MM.1S (cell line): ENCODE measurements around the gene PFDN4.

Source experiments
- DNase-seq: peaks from one replicate; pipeline ENCODE4 v3.0.0-alpha.2; 2015
- H2AFZ ChIP-seq: fragments of 300-600 bp; sonication (generic); 2 replicates; pipeline ENCODE4 v1.6.0; 2016; ENCODE audit warnings: antibody characterized with exemption, low read length
- H3F3A ChIP-seq: fragments of 300-600 bp; sonication (generic); 2 replicates; pipeline ENCODE4 v1.6.1; 2016; ENCODE audit warnings: mild to moderate bottlenecking, antibody characterized with exemption, low read length, moderate library complexity, mixed read lengths; ENCODE audit not compliant: insufficient read depth
- H3K27ac ChIP-seq: fragments of 300-600 bp; sonication (generic); 2 replicates; pipeline ENCODE4 v1.5.1; 2016; ENCODE audit warnings: mild to moderate bottlenecking, low read length
- H3K27me3 ChIP-seq: fragments of 300-600 bp; sonication (generic); replicated peaks from 2 replicates; pipeline ENCODE4 v1.6.0; 2016; ENCODE audit warnings: low read length; ENCODE audit not compliant: insufficient read depth
- H3K36me3 ChIP-seq: fragments of 300-600 bp; sonication (generic); replicated peaks from 2 replicates; pipeline ENCODE4 v1.6.1; 2016; ENCODE audit warnings: mild to moderate bottlenecking, low read length, mixed read lengths; ENCODE audit not compliant: insufficient read depth
- H3K4me1 ChIP-seq: fragments of 300-600 bp; sonication (generic); 2 replicates; pipeline ENCODE4 v1.6.1; 2016; ENCODE audit warnings: low read length, mixed read lengths
- H3K4me2 ChIP-seq: fragments of 300-600 bp; sonication (generic); 2 replicates; pipeline ENCODE4 v1.6.0; 2016; ENCODE audit warnings: low read depth, low read length
- H3K4me3 ChIP-seq: fragments of 300-600 bp; sonication (generic); 2 replicates; pipeline ENCODE4 v1.5.1; 2016; ENCODE audit warnings: low read length, mixed read lengths
- H3K79me2 ChIP-seq: fragments of 300-600 bp; sonication (generic); 2 replicates; pipeline ENCODE4 v1.6.1; 2016; ENCODE audit warnings: mixed run types, low read length, mixed read lengths
- H3K9ac ChIP-seq: fragments of 300-600 bp; sonication (generic); 2 replicates; pipeline ENCODE4 v1.6.1; 2016; ENCODE audit warnings: low read length, mixed read lengths
- H3K9me2 ChIP-seq: fragments of 300-600 bp; sonication (generic); replicated peaks from 2 replicates; pipeline ENCODE4 v1.6.1; 2016; ENCODE audit warnings: mild to moderate bottlenecking, low read length, mixed read lengths; ENCODE audit not compliant: insufficient read depth
- H3K9me3 ChIP-seq: fragments of 300-600 bp; sonication (generic); replicated peaks from 2 replicates; pipeline ENCODE4 v1.6.1; 2016; ENCODE audit warnings: mild to moderate bottlenecking, low read length, mixed read lengths; ENCODE audit not compliant: insufficient read depth
- H4K20me1 ChIP-seq: fragments of 300-600 bp; sonication (generic); 2 replicates; pipeline ENCODE4 v1.6.1; 2016; ENCODE audit warnings: mild to moderate bottlenecking, low read length, moderate library complexity, mixed read lengths; ENCODE audit not compliant: insufficient read depth
- EZH2 ChIP-seq: fragments of 300-600 bp; sonication (generic); optimal IDR thresholded peaks from 2 replicates; pipeline ENCODE3; 2017; ENCODE audit warnings: low read depth, mild to moderate bottlenecking, antibody characterized with exemption, low read length, mixed read lengths
- EZH2phosphoT487 ChIP-seq: fragments of 300-600 bp; sonication (generic); IDR thresholded peaks from 2 replicates; pipeline ENCODE4 v1.6.1; 2018; ENCODE audit warnings: antibody characterized with exemption, low read length
- TF ChIP-seq, protein P1 (sequence below): fragments of 300-600 bp; sonication (generic); IDR thresholded peaks from 2 replicates; pipeline ENCODE4 v1.5.1; 2016; ENCODE audit warnings: antibody characterized with exemption, low read length, mixed read lengths

The PFDN4 gene

DNA sequence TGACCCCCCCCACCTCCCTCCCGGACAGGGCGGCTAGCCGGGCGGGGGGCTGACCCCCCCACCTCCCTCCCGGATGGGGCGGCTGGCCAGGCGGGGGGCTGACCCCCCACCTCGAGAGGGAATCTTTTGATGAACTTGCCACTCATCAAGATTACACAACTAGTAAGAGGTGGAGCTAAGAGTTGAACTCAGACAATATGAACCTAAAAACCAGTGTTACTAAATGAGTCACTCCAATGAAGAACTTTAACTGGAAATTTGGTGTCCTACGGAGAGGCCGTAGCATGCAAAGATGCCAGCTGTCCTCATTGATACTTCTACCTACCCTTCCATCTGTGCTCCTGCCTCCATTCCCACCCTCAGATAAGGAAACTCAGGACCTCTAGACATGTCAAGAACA, 42.8 kb downstream of the PFDN4 start:
- DNase-seq: no peak
- no peak overlapping the region for H3K9ac ChIP-seq
- no peaks in the 10 kb centered on the region for H3K36me3 ChIP-seq
- H3K4me2 ChIP-seq: no peak overlapping the region
- no peak overlapping the region for H3K27ac ChIP-seq
- H3K79me2 ChIP-seq: no peaks in the 10 kb centered on the region
- no peaks in the 10 kb centered on the region for H4K20me1 ChIP-seq
- H3K27me3 ChIP-seq: no peaks in the 10 kb centered on the region
- no peaks in the 10 kb centered on the region for H3K4me1 ChIP-seq
- no peaks in the 10 kb centered on the region for H3K9me2 ChIP-seq
- no peak overlapping the region for H2AFZ ChIP-seq
- no peaks in the 10 kb centered on the region for H3K9me3 ChIP-seq
- H3K4me3 ChIP-seq: no peak overlapping the region
- no peak for TF ChIP-seq EZH2phosphoT487
- no peak for TF ChIP-seq EZH2
- TF ChIP-seq, protein P1, sequence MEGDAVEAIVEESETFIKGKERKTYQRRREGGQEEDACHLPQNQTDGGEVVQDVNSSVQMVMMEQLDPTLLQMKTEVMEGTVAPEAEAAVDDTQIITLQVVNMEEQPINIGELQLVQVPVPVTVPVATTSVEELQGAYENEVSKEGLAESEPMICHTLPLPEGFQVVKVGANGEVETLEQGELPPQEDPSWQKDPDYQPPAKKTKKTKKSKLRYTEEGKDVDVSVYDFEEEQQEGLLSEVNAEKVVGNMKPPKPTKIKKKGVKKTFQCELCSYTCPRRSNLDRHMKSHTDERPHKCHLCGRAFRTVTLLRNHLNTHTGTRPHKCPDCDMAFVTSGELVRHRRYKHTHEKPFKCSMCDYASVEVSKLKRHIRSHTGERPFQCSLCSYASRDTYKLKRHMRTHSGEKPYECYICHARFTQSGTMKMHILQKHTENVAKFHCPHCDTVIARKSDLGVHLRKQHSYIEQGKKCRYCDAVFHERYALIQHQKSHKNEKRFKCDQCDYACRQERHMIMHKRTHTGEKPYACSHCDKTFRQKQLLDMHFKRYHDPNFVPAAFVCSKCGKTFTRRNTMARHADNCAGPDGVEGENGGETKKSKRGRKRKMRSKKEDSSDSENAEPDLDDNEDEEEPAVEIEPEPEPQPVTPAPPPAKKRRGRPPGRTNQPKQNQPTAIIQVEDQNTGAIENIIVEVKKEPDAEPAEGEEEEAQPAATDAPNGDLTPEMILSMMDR: no peak
- H3F3A ChIP-seq: no peaks in the 10 kb centered on the region

- TF ChIP-seq EZH2: no peak
- TF ChIP-seq, protein P1: no peak
- H3K79me2 ChIP-seq: no peaks in the 10 kb centered on the region
- DNase-seq: no peak
- no peaks in the 10 kb centered on the region for H3K4me1 ChIP-seq
- H4K20me1 ChIP-seq: no peaks in the 10 kb centered on the region
- no peaks in the 10 kb centered on the region for H3F3A ChIP-seq
- H2AFZ ChIP-seq: no peak overlapping the region
- H3K36me3 ChIP-seq: no peaks in the 10 kb centered on the region
- no peaks in the 10 kb centered on the region for H3K9me2 ChIP-seq
- H3K4me2 ChIP-seq: no peak overlapping the region
- no peaks in the 10 kb centered on the region for H3K27me3 ChIP-seq
- no peaks in the 10 kb centered on the region for H3K9me3 ChIP-seq
- no peak overlapping the region for H3K27ac ChIP-seq
- no peak overlapping the region for H3K4me3 ChIP-seq
- no peak overlapping the region for H3K9ac ChIP-seq
Measured at GRCh38 chr20:54251096-54251495, 43.2 kb downstream of the PFDN4 start.

DNA sequence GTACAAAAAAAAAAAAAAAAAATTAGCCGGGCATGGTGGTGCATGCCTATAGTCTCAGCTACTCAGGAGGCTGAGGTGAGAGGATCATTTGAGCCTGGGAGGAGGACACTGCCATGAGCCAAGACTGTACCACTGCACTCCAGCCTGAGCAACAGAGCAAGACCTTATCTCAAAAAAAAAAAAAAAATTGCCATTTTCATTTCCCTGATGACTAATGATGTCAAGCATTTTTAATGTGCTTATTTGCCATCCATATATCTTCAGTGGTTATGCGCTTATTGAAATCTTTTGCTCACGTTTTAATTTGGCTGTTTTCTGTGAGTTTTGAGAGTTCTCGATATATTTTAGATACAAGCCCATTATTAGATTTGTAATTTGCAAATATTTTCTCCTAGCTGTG, 46.7 kb downstream of the PFDN4 start:
- no peaks in the 10 kb centered on the region for H3K4me1 ChIP-seq
- no peaks in the 10 kb centered on the region for H3K27me3 ChIP-seq
- no peak overlapping the region for H3K27ac ChIP-seq
- no peaks in the 10 kb centered on the region for H3K79me2 ChIP-seq
- H3K9me3 ChIP-seq: no peaks in the 10 kb centered on the region
- H3K9me2 ChIP-seq: no peaks in the 10 kb centered on the region
- no peaks in the 10 kb centered on the region for H3F3A ChIP-seq
- H2AFZ ChIP-seq: no peak overlapping the region
- DNase-seq: no peak
- no peak overlapping the region for H3K4me2 ChIP-seq
- H3K9ac ChIP-seq: no peak overlapping the region
- TF ChIP-seq EZH2phosphoT487: no peak
- TF ChIP-seq, protein P1: no peak
- no peak for TF ChIP-seq EZH2
- H3K4me3 ChIP-seq: no peak overlapping the region
- no peaks in the 10 kb centered on the region for H4K20me1 ChIP-seq
- no peaks in the 10 kb centered on the region for H3K36me3 ChIP-seq

DNA sequence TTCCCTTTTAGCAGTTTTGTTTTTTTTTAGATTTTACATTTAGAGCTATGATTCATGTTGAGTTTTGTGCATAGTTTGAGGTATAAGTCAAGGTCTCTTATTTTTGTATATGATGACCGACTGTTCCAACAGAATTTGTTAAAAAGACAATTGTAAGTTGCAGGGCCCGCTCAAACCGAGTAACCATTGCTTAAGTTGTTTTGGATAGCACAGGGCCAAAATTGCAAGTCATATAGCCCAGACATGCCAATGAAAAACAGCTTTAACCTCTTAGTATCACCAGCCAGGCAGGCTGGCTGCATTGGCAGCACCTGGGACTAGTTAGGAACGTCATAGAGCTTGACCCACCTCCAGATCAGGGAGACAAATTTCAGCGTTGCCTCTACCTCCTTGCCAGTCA, 47.3 kb downstream of the PFDN4 start:
- TF ChIP-seq EZH2 (no peak), EZH2phosphoT487 (no peak)
- TF ChIP-seq, protein P1: no peak
- Histone ChIP-seq H3K9me3 (no peaks in the 10 kb centered on the region), H3K9ac (no peak overlapping the region), H3K27ac (no peak overlapping the region), H3K9me2 (no peaks in the 10 kb centered on the region), H3K4me1 (no peaks in the 10 kb centered on the region), H3K27me3 (no peaks in the 10 kb centered on the region), H3F3A (no peaks in the 10 kb centered on the region), H3K79me2 (no peaks in the 10 kb centered on the region), H2AFZ (no peak overlapping the region), H3K36me3 (no peaks in the 10 kb centered on the region), H4K20me1 (no peaks in the 10 kb centered on the region), H3K4me2 (no peak overlapping the region), H3K4me3 (no peak overlapping the region)
- no peak for DNase-seq
